SKM-1 (cell line): ENCODE results near the gene CMKLR1.

Source experiments
- DNase-seq: peaks from one replicate; lab custom pipeline; 2025; ENCODE audit not compliant: unreplicated experiment; lab: John Stamatoyannopoulos, UW

Gene CMKLR1

GRCh38 chr12:108238474-108238873 lies 100.6 kb downstream of the CMKLR1 start:
- no peak for DNase-seq
